ENCODE measurements around the gene ZBTB6. TPM values are rescaled to one million over a fixed set of nuclear protein-coding genes. Genes with fewer than 3 reads are reported as not detected.

The ZBTB6 gene
- total and polyA plus RNA-seq, 2 of the 13 experiments (the other 11 are each of a cell fraction or from before 2014, with no cell fraction given) = 3.7 to 7.1 TPM

- no peak for TF ChIP-seq ZFP41 (CRISPR knock-in tag; IDR thresholded peaks at IDR 0.05; ENCODE audit: borderline replicate concordance)
- TF ChIP-seq BORCS8-MEF2B (CRISPR knock-in tag; IDR thresholded peaks at IDR 0.05) = no peak
- no peak for TF ChIP-seq ZNF121 (CRISPR knock-in tag; IDR thresholded peaks at IDR 0.05)
- TF ChIP-seq CEBPB (IDR thresholded peaks at IDR 0.05; ENCODE audit: borderline replicate concordance, low read depth, low read length) = peak; percentile 97
- no peak for TF ChIP-seq ZNF569 (CRISPR knock-in tag; IDR thresholded peaks at IDR 0.05; ENCODE audit: borderline replicate concordance)
- no peak for TF ChIP-seq RBM39 (IDR thresholded peaks at IDR 0.05; ENCODE audit: low read depth, low read length, poor library complexity, severe bottlenecking)
- peak; percentile 97 for TF ChIP-seq CHD2 (IDR thresholded peaks at IDR 0.05; ENCODE audit: low read depth, low read length)
- TF ChIP-seq THYN1 (CRISPR knock-in tag; IDR thresholded peaks at IDR 0.05; ENCODE audit: borderline replicate concordance, low read depth) = no peak
- TF ChIP-seq FUBP1 (CRISPR knock-in tag; IDR thresholded peaks at IDR 0.05; ENCODE audit: borderline replicate concordance) = no peak
- TF ChIP-seq XRCC5 (optimal IDR thresholded peaks at IDR 0.05; ENCODE audit: low read length) = no peak
- TF ChIP-seq TBL1XR1 (IDR thresholded peaks at IDR 0.05; ENCODE audit: borderline replicate concordance, low read length, partially characterized antibody) = no peak
- peak; percentile 72; the same call in 1 of the 2 replicates for TF ChIP-seq FOXK1 (CRISPR knock-in tag; IDR thresholded peaks at IDR 0.05; ENCODE audit: borderline replicate concordance, low read depth)
- TF ChIP-seq SOX13 (IDR thresholded peaks at IDR 0.05) = no peak; the same call in 1 of the 2 replicates
- peak in 1 of 2 experiments; percentile 42; a peak in 1 of 4 replicates for TF ChIP-seq SOX13 (CRISPR knock-in tag; conservative IDR thresholded peaks at IDR 0.05 in 1 of 2, IDR thresholded peaks at IDR 0.05 in 1 of 2)
- TF ChIP-seq MEIS1 (CRISPR knock-in tag; IDR thresholded peaks at IDR 0.05; ENCODE audit: borderline replicate concordance) = no peak
- no peak for TF ChIP-seq ZFP36L2 (CRISPR knock-in tag; IDR thresholded peaks at IDR 0.05)
- no peak for TF ChIP-seq CBX2 (IDR thresholded peaks at IDR 0.05; ENCODE audit: low read depth, low read length)
- TF ChIP-seq CBX2 (CRISPR knock-in tag; IDR thresholded peaks at IDR 0.05; ENCODE audit: low read depth) = no peak
- TF ChIP-seq CHCHD3 (CRISPR knock-in tag; IDR thresholded peaks at IDR 0.05) = no peak
- no peak for TF ChIP-seq NR1H2 (CRISPR knock-in tag; IDR thresholded peaks at IDR 0.05; ENCODE audit: borderline replicate concordance, low read depth)
- 0 out of 2 replicates have a peak, but pooled peaks have one; percentile 48 for TF ChIP-seq SATB2 (CRISPR knock-in tag; IDR thresholded peaks at IDR 0.05)
- TF ChIP-seq ZNF317 (CRISPR knock-in tag; IDR thresholded peaks at IDR 0.05) = no peak
- 0 out of 2 replicates have a peak, but pooled peaks have one; percentile 45 for TF ChIP-seq RARG (CRISPR knock-in tag; IDR thresholded peaks at IDR 0.05; ENCODE audit: low read depth)
- TF ChIP-seq ZNF644 (CRISPR knock-in tag; IDR thresholded peaks at IDR 0.05; ENCODE audit: low read depth) = no peak
- TF ChIP-seq CREM (IDR thresholded peaks at IDR 0.05) = peak; percentile 72
- no peak for TF ChIP-seq CREM (CRISPR knock-in tag; IDR thresholded peaks at IDR 0.05)
- TF ChIP-seq POLR2A (IDR thresholded peaks at IDR 0.05; ENCODE audit: insufficient read depth in 1 of 2, low read depth in 2 of 2, low read length in 2 of 2) = peak; percentile 93 to 96
- no peak for TF ChIP-seq GLMP (CRISPR knock-in tag; IDR thresholded peaks at IDR 0.05; ENCODE audit: borderline replicate concordance)
These were observed 8.1 kb downstream of the ZBTB6 start, which contains the start of gene RC3H2 (continued) for GRCh38 chr9:122904823-122905710.

Data from HepG2 (cell line).